ENCODE results near the gene PDE6H. TPM values are rescaled to one million over a fixed set of nuclear protein-coding genes. Genes with fewer than 3 reads are reported as not detected.

Gene PDE6H
- total and polyA plus RNA-seq, 10 of the 15 experiments (the other 5 are each of a cell fraction or from before 2014, with no cell fraction given): 0.16 TPM; not detected in 9

GRCh38 chr12:15004421-15004820 is 31.6 kb downstream of the PDE6H start:
- BruUV-seq (replicated peaks): no TSS peak
- H4K20me1 ChIP-seq (ENCODE audit: control insufficient read depth, insufficient read depth): no peaks in the 10 kb centered on the region
- ChIA-PET SMC1A (ENCODE audit: uncharacterized antibody, unreplicated experiment) (interaction anchor here (0.5 to 16.7 kb wide), 4 partner anchors 8 to 156 kb away, joined by 3 to 242 read pairs (median 3); partner anchors contain the start of gene ART4), RAD21 (ENCODE audit: unreplicated experiment) (interaction anchor here (1.3 kb wide), 1 partner anchor 10 kb away, joined by 3 read pairs; no protein-coding TSS in a partner anchor), CTCF (interaction anchor here (1.4 kb wide), 2 partner anchors 8 to 9 kb away, joined by 5 to 6 read pairs; no protein-coding TSS in a partner anchor), POLR2A (no interaction called here)
- H3K9me3 ChIP-seq (replicated peaks; ENCODE audit: control insufficient read depth, insufficient read depth, low read length): no peaks in the 10 kb centered on the region
- in situ Hi-C loops (cut with MboI) (no loop called here), intact Hi-C loops (cut with micrococcal nuclease; ENCODE audit: unreplicated experiment) (loop anchor here (10.0 kb wide), 1 partner anchor 520 kb away; no protein-coding TSS in a partner anchor)
- 43% methylated on average over 2 of the region's 2 CpGs for WGBS (ENCODE audit: insufficient coverage, insufficient replicate concordance, low lambda C conversion rate, missing lambda C conversion rate)
- H3K27ac ChIP-seq (ENCODE audit: control insufficient read depth, insufficient read depth): no peak overlapping the region
- DNase-seq (ENCODE audit: low read depth, low spot score) (no peak), ATAC-seq (no peak), FAIRE-seq (no peak)
- H3K4me2 ChIP-seq (ENCODE audit: control insufficient read depth, insufficient read depth): no peak overlapping the region
- no peaks in the 10 kb centered on the region for H3K79me2 ChIP-seq (ENCODE audit: control insufficient read depth, insufficient read depth, low read length)
- no peak overlapping the region for H3K9ac ChIP-seq (ENCODE audit: control insufficient read depth, insufficient read depth, low read length)
- TF ChIP-seq HCFC1 (IDR thresholded peaks at IDR 0.05; ENCODE audit: low read length): no peak
- no peak for TF ChIP-seq NR2C2 (IDR thresholded peaks at IDR 0.05; ENCODE audit: borderline replicate concordance, control insufficient read depth, insufficient read length, low read depth)
- TF ChIP-seq ATF2 (IDR thresholded peaks at IDR 0.05; ENCODE audit: low read length): no peak
- TF ChIP-seq CBX3 (IDR thresholded peaks at IDR 0.05; ENCODE audit: borderline replicate concordance, low read depth): no peak
- no peak for TF ChIP-seq USF1 (IDR thresholded peaks at IDR 0.05; ENCODE audit: borderline replicate concordance, extremely low read length, insufficient read depth, low read depth, low read length)
- no peak for TF ChIP-seq CHD1 (IDR thresholded peaks at IDR 0.05; ENCODE audit: low read depth, low read length)
- TF ChIP-seq STAT3 (IDR thresholded peaks at IDR 0.05; ENCODE audit: low read depth, low read length): no peak
- TF ChIP-seq CEBPZ (IDR thresholded peaks at IDR 0.05; ENCODE audit: low read depth, low read length): no peak
- TF ChIP-seq HDGF (IDR thresholded peaks at IDR 0.05): no peak
- no peak for TF ChIP-seq CHD4 (IDR thresholded peaks at IDR 0.05)
- no peak for TF ChIP-seq ATF3 (IDR thresholded peaks at IDR 0.05; ENCODE audit: borderline replicate concordance, extremely low read depth, low read depth, low read length)
- peaks cover 0 to 2% of the 10 kb centered on the region in 2 experiments; a peak in 1 of 4 replicates for H3K27me3 ChIP-seq (replicated peaks in 1 of 2; ENCODE audit: control insufficient read depth in 2 of 2, insufficient read depth in 2 of 2, low read length in 1 of 2)
- H3K36me3 ChIP-seq (ENCODE audit: control insufficient read depth in 2 of 2, insufficient read depth in 2 of 2, low read length in 1 of 2): no peaks in the 10 kb centered on the region
- no peak overlapping the region for H2AFZ ChIP-seq (ENCODE audit: control insufficient read depth, low read depth, low read length)
- H3K4me3 ChIP-seq: no peak overlapping the region
- no peaks in the 10 kb centered on the region for H3K4me1 ChIP-seq (ENCODE audit: control insufficient read depth, insufficient read depth, low read length)
